Suppressor macrophage treated with lipopolysaccharide for 4 hours (primary cell): Measurements from ENCODE around the gene PRR18.
A peak's percentile ranks its signal among the peaks of the same experiment; 100 is the strongest.

Experiments used
- DNase-seq: peaks from one replicate; pipeline ENCODE4 v3.0.0-alpha.2; 2020

PRR18 gene

DNA sequence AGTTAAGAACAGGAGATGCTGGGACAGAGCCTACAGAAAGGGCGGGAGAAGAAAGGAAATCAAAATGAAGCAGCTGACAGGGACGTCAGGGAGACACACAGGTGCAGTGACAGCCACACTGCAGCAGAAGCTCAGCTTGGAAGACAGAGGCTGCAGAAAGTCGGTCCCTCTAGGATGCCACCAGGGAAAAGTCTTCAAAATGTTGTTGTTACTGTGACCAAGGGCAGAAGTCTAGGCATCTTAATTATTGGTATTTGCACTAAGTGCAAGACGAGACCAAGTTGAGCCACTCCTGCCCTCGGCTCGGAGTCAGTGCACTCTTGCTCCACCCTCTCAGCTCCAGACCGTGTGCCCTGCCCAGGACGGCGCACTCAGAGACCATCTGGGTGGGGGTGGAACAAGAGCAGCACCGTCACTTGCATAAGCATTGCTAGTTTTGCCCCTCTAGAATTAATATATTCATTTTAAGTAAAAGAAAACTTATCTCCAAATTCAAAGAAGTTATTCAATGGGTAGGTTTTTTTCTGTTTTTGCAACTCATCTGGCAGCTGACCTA is 2.6 kb downstream of the PRR18 start:
- no peak for DNase-seq

DNA sequence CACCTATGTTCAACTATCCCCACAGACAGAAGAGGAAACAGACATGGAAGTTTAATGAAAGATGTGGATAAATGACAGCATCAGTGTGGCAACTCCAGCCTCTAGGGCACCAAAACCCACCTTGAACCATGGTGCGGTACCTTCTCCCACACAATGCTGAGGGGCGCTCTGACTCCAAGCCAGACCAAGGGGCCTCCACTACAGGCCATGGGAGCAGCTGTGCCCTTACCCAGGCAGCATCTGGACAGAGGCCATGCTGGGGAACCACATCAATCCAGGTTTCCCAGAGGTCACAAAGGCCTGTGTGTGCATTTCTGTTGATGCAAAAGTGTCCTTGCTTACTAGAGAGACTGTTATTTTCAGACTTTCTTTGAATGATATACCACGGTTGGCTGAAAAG is 4.1 kb downstream of the PRR18 start:
- no peak for DNase-seq

DNA sequence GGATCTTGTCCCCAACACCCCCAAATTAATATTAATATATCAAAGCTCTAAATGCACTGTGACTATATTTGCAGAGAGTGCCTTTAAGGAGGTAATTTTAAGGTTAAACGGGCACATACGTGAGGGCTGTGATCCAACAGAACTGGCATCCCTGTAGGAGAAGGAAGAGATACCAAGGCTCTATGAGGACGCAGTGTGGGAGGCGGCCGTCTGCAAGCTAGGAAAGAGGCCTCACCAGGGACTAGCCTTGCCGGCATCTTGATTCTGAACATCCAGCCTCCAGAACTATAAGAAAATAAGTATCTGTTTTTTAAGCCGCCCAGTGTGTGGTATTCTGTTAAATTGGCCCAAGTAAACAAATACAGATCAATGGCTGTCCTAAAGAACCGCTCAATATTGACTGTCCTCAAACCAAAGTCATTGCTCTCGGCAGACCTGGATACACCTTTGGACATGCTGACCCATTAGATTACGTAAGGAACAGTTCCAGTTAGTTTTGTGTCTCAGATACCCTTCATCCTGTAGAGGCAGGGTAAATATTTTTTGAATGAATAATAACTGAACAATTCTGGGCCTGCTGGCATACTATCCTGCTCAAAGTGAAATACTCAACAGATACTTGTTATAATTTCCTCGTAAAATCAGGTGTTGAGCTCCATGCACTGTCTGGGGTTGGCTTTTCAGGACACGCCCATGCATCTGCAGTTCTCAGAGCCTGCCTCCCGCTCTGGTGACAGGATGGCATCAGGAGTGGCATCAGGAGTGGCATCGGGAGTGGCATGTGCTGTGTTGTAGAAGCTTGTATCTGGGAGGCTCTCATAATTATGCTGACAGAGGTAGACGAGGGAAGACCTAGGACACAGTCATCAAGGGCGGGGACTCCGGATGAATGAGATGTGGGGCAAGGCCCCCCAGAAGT is 6.3 kb downstream of the PRR18 start:
- no peak for DNase-seq

DNA sequence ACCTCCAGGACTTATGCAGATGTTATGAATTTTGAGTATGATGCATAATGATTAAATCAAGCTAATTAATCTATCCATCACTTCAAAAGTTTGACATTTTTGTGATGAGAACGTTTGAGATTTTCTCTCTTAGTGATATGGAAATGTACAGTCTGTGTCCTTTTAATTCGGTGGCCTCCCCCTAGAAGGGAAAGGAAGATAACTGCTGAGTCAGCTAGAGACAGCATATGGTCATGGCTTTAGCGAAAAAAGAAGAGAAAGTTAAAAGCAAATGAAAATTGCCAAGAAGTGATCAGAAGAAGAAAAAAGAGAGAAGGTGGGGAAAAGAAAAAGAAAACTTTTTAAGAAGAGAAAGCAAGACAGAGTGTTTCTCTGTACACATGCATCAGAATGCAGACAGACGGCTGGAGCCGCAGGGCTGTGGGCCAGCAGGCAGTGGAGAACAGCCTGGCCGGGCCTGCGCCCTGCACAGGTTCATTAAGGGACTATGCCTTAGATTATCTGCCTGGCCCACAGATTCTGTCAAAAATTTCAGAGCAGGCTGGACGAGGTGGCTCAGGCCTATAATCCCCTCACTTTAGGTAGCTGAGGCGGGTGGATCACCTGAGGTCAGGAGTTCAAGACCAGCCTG is 7.7 kb downstream of the PRR18 start:
- DNase-seq: no peak

DNA sequence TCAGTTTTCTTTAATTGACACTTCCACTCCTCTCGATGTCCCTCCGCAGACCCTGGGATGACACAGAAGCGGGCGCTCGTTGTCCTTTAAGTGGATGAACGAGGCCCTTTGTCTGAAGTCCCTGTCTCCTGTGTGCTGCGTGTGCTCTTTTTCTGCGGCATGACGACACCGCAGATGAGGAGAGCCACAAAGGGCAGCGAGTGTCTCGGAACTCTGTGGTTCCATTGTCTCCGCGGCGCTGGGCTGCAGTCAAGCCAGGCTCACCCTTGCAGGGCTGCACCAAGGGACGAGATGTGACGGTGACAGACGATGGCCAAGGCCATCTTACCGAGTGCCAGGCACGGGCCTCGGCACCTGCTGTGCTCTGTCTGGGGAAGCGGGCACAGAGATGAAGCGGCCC is 10.6 kb downstream of the PRR18 start:
- DNase-seq: no peak

DNA sequence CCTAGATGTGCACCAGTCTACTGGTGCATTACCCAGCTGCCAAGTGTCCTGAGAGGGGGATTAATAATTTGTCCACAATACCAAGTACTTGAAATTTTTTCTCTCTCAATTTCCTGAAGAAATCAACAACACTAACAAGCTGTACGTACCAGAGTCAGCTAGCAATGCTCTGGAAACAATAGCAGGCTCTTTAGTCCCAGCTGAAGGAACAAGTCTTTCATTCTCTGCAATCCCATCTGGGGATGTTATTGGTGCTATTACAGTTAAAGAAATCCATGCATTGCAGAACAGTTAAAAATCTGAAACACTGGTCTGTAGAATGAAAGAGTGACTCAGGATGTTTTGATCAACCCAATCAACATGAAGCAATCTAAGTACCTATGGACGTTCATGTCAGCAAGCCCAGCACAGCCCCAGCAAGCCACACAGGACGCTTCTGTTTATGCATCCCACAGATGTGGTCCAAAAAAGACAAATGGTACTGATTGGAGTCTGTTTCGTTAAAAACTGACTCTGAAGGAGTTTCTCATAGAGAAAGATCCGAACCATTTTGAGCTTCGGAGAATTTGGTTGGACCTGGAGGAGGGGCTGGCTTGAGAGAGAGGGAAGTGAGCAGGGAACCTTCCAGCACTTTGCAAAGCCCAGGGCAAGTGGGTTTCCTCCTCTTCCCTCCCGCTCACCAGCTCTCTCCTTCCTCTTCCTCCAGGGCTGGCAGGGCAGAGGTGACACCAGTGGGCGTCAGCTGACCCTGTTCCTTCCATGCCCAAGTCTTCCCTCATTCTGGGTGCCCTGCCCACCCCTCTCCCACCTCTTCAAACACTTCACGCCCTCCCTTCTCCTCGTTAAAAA is 11.9 kb downstream of the PRR18 start:
- no peak for DNase-seq

DNA sequence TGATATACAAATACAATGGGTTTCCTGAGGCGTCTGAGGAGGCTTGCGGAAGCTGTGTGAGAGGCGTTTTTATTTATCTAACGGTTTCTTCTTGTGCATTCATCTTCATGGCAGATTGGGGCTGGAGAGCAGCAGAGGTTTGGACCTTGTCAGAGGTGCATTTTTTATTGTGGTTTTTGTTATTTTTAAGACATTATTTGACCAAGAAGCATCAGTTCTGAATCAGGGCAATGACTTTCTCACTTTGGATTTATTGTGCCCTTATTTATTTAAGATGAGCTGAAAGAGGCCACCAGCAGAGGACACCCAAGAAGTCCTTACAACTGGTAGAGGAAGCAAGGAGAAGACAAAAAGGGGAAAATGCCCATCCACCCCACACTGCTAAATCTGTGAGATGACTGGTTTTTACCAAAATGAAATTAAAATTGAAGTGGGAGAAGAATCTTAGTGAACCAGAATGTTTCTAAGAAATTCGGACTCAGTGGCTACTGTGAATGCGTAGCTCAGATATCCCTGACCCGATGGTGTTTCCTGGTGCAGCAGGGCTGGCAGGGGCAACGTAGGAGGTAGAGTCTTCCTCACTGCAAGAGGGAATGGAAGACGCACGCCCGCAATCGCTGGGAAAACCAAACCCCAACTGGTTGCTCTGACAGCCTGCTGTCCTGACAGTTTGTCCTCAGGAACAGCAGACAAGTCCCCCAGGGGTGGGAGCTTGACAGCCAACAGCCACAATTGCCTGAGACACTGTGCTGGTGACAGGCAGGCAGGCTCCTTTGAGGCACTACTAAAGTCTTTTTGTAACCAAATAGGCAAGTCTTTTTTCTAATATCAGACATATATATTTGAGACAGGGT is 14.2 kb downstream of the PRR18 start:
- DNase-seq: no peak

DNA sequence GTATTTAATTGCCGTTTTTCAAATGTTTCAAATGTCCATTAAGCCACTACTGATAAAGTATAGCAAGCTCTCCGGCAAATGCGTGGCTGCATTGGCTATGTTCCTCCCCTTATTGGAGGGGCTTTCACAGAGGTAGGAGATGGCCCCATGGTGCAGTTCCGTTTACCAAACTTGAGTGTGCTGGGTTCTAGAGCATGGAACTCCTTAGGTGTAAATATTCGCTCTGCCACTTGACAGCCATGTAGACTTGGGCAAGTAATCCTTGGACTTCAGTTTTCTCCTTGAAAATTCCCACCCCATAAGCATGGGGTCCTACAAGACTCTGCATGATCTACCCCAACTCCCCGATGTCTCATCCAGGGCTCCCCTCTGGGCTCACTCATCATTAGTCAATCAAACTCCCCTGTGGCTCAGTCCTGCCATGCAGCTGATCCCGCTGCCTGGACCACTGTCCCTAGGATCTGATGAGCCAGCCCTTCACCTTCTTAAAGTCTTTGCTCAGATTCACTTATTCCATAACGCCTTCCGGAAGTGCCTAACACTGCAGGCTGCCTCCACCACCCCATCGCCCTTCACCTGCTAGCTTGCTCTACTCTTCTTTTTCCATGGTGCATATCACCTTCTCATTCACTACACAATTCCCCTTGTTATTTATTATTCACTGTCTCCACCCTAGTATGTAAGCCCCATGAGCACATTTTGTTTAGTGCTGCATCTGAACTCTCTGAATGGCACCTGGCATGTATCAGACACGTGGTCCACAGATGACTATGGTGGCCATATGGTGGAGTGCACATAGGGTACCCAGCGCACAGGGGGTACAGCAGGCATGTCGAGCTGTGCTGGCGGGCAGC is 18.8 kb downstream of the PRR18 start:
- DNase-seq: no peak

DNA sequence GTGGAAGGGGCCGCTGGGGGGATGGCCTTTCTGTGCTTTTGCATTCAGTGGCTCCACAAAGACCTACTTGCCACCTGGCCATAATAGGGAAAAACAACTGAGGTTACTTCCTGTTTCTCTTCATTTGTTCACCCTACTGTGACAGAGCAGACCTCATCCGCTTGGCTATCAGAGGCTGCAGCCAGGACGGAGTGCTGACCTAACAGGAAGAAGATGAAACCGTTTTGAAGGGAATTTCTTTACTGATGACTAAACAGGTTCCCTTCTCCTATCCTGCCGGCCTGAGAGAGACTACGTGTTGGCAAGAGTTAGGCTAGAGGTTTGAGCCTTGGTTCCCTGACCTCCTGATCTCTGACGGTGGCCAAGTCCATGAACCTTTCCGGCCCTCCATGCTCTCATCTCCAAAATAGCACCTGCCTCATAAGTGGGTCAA is 21.3 kb downstream of the PRR18 start:
- DNase-seq: peak; percentile 67

DNA sequence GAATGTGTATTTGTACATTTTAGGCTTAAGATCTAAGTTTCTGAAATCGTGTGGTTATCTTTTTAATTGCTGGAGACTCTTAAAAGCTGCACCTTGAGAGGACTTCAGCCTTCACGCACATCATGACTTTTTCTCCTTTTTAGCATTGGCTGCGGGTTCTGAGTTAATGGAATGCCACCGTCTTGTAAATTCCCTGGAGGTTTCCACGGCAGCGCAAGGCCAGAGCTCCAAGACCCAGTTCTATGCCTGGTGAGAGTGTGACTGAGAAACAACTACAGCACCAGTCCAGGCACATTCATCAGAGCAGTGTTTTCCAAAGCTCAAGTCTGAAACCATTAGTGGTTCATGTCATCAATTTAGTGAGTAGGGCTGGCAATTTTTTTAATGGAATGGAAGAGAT is 23.0 kb downstream of the PRR18 start:
- no peak for DNase-seq

DNA sequence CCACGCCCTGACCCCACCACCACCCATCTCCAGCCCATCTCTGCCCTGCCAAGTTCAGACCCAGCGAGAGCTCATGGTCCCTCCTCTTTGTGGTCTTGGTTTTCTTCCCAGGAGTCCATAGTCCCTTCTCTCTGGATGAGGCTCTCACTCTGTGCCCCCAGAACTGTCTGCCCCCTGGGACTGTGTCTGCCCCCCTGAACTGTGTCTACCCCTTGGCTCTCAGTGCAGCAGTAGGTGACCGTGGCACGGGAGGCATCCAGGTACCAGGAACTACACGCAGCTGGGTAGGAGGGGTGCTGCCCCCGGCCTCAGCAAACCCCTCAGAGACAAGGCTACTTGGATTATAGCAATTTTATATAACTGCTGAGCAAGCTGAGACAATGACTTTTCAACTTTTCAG is 23.6 kb downstream of the PRR18 start:
- no peak for DNase-seq

DNA sequence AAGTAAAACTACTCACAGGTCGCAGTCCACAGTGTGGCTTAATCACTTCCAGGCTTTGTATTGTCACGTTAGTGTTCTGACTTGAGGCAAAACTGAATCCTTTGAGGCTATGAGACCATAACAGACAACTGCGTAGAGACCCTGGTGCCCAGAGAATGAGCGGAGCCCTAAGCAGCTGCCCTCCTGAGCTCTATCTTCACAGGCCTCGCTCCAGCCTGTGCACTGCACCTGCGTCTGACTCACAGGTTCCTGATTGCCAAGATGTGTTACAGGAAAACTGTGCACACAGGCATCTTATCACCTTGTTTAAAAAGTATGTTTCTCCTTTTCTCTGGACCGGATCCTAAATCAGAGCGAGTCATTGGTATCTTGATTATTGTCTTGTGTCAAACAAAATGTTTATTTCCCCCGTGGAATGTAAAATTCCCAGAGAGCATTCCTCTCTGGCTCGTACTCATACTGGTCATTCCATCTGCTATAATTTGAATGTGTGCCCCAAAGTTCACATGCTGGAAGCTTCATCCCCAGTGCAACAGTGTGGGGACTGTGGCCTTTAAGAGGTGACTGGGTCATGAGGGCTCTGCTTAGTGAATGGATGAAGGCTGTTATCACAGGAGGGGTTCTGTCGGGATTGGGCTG is 25.7 kb downstream of the PRR18 start:
- no peak for DNase-seq

DNA sequence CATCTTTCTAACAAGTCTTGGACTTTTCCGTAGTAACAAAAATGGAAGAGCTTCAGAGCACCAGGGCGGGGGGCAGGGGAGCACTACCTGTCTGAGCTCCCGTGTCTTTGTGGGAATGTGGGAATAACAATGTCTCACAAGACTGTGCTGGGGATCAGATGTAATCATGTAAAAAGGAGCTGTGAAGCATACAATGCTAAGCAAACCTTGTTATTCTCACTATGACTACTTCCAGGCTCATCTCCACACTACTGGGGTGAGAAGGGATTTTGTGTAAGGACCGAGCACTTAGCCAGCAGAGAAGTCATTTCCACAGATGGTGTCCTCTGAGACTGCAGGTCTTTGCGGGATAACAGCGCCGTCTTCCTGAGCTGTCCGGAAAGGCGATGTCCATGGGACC is 27.1 kb downstream of the PRR18 start:
- no peak for DNase-seq

DNA sequence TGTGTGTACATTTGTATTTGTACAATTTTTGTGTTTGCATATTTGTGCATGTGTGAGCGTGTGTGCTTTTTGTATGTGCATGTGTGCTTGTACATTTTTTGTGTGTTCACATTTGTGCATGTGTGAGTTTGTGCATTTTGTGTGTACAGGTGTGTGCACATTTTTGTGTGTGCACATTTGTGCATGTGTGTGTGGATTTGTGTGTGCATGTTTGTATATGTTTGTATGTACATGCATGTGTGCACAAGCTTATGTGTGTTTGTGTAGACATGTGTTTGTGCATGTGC is 28.9 kb downstream of the PRR18 start:
- no peak for DNase-seq

DNA sequence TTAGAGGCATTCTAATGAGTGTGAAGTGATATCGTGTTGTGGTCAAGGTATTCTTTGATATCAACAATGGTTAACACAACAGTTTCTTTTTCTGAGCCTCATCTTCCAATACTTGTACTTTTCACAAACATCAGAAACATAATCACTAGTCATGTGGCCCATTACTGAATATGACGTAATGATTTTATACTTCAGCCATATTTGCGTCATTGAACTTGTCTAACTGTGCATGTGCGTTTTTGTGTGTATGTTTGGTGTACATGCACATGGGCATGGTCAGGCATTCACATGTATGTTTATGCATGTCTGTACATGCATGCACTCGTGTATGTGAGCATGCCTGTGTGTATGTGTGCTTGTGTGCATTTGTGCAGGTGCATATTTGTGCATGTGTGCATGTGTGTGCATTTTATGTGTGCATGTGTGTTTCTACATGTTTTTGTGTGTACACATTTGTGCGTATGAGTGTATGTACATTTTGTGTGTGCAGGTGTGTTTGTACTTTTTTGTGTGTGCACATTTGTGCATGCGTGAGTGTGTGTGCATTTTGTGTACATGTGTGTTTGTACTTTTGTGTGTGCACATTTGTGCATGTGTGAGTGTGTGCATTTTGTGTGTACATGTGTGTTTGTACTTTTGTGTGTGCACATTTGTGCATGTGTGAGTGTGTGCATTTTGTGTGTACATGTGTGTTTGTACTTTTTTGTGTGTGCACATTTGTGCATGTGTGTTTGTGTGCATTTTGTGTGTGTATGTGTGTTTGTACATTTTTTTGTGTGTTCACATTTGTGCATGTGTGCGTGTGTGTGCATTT is 29.4 kb downstream of the PRR18 start:
- DNase-seq: no peak

DNA sequence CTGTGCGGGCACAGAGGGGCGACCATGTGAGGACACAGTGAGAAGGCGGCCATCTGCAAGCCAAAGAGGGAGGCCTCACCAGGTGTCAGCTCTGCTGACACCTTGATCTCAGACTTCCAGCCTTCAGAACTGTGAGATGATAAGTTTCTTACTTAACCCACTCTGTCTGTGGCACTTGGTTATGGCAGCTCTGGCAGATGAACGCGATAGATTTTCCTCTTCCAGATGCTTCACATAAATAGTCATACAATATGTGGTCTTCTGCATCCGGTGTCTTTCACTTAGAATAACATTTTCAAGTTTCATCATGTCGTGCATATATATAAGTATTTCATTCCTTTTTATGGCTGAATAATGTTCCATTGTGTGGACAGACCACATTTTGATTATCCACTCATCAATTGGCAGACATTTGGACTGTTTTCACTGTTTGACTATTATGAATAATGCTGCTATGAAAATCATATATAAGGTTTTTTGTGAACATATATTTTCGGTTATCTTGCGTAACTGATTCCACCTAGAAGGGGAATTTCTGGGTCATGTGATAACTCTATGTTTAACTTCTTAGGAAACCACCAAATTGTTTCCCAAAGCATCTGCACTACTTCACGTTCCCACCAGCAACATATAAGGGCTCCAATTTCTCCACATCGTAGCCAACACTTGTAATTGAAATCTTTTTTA is 30.2 kb downstream of the PRR18 start:
- no peak for DNase-seq

DNA sequence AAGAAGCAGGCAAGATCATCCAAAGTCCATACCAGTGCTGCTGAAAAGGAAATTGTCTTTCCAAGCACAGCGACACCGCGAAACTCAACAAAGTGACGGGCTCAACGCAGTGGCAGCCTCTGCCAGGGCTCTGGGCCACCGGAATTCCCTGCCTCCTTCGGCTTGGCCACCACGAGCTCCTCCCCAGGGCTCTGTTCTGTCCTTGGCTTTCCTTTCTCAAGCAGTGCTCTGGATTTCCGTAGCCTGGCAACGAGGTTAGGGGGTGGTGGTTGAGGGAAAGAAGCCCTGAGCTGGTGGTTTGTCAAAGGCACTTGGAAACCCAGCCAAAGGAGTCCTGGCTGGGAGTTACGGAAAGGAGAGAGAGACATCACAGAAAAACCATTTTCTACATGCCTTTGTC is 31.2 kb downstream of the PRR18 start:
- no peak for DNase-seq

DNA sequence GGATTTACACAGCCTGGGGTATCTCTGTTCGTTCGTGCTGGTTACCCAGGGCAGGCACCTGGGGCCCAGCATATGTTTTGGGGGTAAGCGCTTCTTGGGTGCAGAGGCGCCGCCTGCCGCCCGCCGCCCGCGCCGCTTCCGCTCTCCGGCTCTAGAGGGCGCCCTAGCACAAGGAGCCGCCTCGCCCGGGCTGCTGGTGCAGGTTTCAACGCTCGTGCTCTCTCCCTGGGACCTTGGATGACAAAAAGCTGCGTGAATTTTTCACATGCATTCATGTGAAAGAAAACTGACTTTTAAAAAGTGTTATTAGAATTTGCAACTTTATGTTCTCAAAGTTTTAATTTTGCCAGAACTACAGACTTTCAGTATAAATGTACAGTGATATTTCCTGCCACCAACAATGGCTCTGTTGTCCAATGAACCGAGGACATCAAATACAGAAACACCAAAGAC is 32.5 kb downstream of the PRR18 start:
- DNase-seq: peak; percentile 79

DNA sequence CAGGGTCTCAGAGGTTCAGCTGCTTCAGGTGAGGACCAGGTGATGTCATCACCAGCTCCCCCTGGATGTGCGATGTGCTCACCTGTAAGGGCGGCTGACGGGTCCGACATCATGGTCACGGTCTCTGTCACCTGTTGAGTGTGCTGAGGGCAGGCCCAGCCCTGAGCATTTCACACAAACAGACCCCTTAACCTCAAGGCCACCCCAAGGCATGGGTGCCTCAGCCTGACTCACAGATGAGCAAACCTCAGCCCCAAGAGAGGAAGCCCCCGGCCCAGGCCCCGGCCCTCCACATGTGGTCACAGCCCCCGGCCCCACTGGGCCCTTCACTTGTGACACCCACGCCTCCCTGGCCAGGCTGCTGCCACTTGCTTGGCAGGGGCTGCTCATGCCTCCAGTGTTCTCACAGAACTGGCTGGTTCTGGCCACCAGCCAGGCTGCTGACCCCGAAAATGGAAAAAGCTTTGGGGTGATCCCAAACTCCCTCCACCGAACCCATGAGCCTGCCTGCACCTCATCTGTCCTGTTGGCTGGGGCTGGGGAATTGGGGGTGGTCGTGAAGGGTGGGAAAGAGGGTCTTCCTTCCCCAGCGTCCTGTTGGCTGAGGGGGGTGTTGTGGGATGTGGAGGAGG is 33.3 kb downstream of the PRR18 start:
- DNase-seq: no peak
